Trophoblast cell (in vitro differentiated cells and primary cell): ENCODE data around the gene RYR1.
A peak's percentile ranks its signal among the peaks of the same experiment; 100 is the strongest.
"Not testable (repeated sequence)": the region's sequence is repeated elsewhere in the genome, so short reads cannot be mapped to it uniquely, and the experiment has no call there.

ENCODE experiments used
- DNase-seq, 2 donors: peaks; one replicate each; pipeline ENCODE4 v3.0.0-alpha.2; 2016
- H2AFZ ChIP-seq: 2 replicates; pipeline ENCODE4 v1.6.1; 2013; ENCODE audit warnings: low read length, moderate library complexity, mild to moderate bottlenecking; ENCODE audit not compliant: insufficient read depth, poor library complexity
- H2AK5ac ChIP-seq: 2 replicates; pipeline ENCODE4 v1.6.1; 2013; ENCODE audit warnings: mild to moderate bottlenecking, low read length
- H2BK120ac ChIP-seq: 2 replicates; pipeline ENCODE4 v1.6.1; 2013; ENCODE audit warnings: low read length, mild to moderate bottlenecking, moderate library complexity; ENCODE audit not compliant: insufficient read depth, poor library complexity
- H2BK12ac ChIP-seq: 2 replicates; pipeline ENCODE4 v1.6.1; 2013; ENCODE audit warnings: mild to moderate bottlenecking, low read length, moderate library complexity
- H2BK5ac ChIP-seq: 2 replicates; pipeline ENCODE4 v1.6.1; 2013; ENCODE audit warnings: low read length, low read depth, moderate library complexity, mild to moderate bottlenecking; ENCODE audit not compliant: poor library complexity
- H3K14ac ChIP-seq: 2 replicates; pipeline ENCODE4 v1.6.1; 2013; ENCODE audit warnings: mild to moderate bottlenecking, low read length
- H3K18ac ChIP-seq: 2 replicates; pipeline ENCODE4 v1.6.1; 2013; ENCODE audit warnings: mild to moderate bottlenecking, low read length
- H3K23ac ChIP-seq: 2 replicates; pipeline ENCODE4 v1.6.1; 2013; ENCODE audit warnings: low read length
- H3K27ac ChIP-seq: 2 replicates; pipeline ENCODE4 v1.5.1; 2013; ENCODE audit warnings: low read depth, mild to moderate bottlenecking, inconsistent platforms, low read length, moderate library complexity
- H3K27me3 ChIP-seq: 2 replicates; pipeline ENCODE4 v1.6.1; 2013; ENCODE audit warnings: inconsistent platforms, mild to moderate bottlenecking, low read length, moderate library complexity; ENCODE audit not compliant: insufficient read depth
- H3K36me3 ChIP-seq, 2 experiments: 1 replicate in 1 of 2; 2 replicates in 1 of 2; pipeline ENCODE4 v1.6.1; 2013; ENCODE audit warnings: low read length in 2 of 2, mild to moderate bottlenecking in 2 of 2, moderate library complexity in 1 of 2; ENCODE audit not compliant: insufficient read depth in 2 of 2, control insufficient read depth in 1 of 2
- H3K4ac ChIP-seq: 2 replicates; pipeline ENCODE4 v1.6.1; 2013; ENCODE audit warnings: low read depth, mild to moderate bottlenecking, low read length, moderate library complexity
- H3K4me1 ChIP-seq, 2 experiments: 1 replicate in 1 of 2; 2 replicates in 1 of 2; pipeline ENCODE4 v1.6.1; 2013; ENCODE audit warnings: low read length in 2 of 2, mild to moderate bottlenecking in 2 of 2, moderate library complexity in 1 of 2; ENCODE audit not compliant: insufficient read depth in 2 of 2, control insufficient read depth in 1 of 2
- H3K4me2 ChIP-seq: 2 replicates; pipeline ENCODE4 v1.6.1; 2013; ENCODE audit warnings: inconsistent platforms, mild to moderate bottlenecking, low read length, moderate library complexity
- H3K4me3 ChIP-seq: 2 replicates; pipeline ENCODE4 v1.5.1; 2013; ENCODE audit warnings: mild to moderate bottlenecking, low read depth, low read length, inconsistent platforms
- H3K79me1 ChIP-seq: one replicate; pipeline ENCODE4 v1.6.1; 2013; ENCODE audit warnings: low read length
- H3K79me2 ChIP-seq: 2 replicates; pipeline ENCODE4 v1.6.1; 2013; ENCODE audit warnings: low read length, mild to moderate bottlenecking; ENCODE audit not compliant: control insufficient read depth, insufficient read depth, poor library complexity
- H3K9ac ChIP-seq: 2 replicates; pipeline ENCODE4 v1.6.1; 2013; ENCODE audit warnings: mild to moderate bottlenecking, low read length
- H3K9me3 ChIP-seq: 2 replicates; pipeline ENCODE4 v1.6.1; 2013; ENCODE audit warnings: low read depth, mild to moderate bottlenecking, control low read depth, inconsistent platforms, low read length; ENCODE audit not compliant: insufficient read depth
- H4K12ac ChIP-seq: 2 replicates; pipeline ENCODE4 v1.6.1; 2013; ENCODE audit warnings: low read depth, mild to moderate bottlenecking, low read length, moderate library complexity
- H4K8ac ChIP-seq: 2 replicates; pipeline ENCODE4 v1.6.1; 2013; ENCODE audit warnings: low read depth, mild to moderate bottlenecking, low read length, moderate library complexity
- H4K91ac ChIP-seq: one replicate; pipeline ENCODE4 v1.6.1; 2013; ENCODE audit warnings: low read depth, mild to moderate bottlenecking, low read length, moderate library complexity
- WGBS: extraction: QIAGEN DNeasy Blood & Tissue Kit; methylation state at CpG from one replicate; pipeline ENCODE4 v1.1.7; 2013; ENCODE audit warnings: missing lambda C conversion rate; ENCODE audit not compliant: insufficient read length, insufficient coverage; ENCODE audit errors: extremely low coverage; 5-methylcytosine and 5-hydroxymethylcytosine counted together

The RYR1 gene

GRCh38 chr19:38492181-38492813 lies 58.8 kb downstream of the RYR1 start:
- H4K12ac ChIP-seq = no peak overlapping the region
- H3K4ac ChIP-seq = no peak overlapping the region
- H3K4me3 ChIP-seq = no peak overlapping the region
- no peak for DNase-seq
- no peaks in the 10 kb centered on the region for H3K9me3 ChIP-seq
- no peaks in the 10 kb centered on the region for H3K4me1 ChIP-seq
- no peak overlapping the region for H3K4me2 ChIP-seq
- H2BK5ac ChIP-seq = no peak overlapping the region
- H3K79me2 ChIP-seq = no peaks in the 10 kb centered on the region
- no peak overlapping the region for H4K8ac ChIP-seq
- H3K9ac ChIP-seq = no peak overlapping the region
- no peak overlapping the region for H2BK120ac ChIP-seq
- H3K79me1 ChIP-seq = no peaks in the 10 kb centered on the region
- no peak overlapping the region for H3K14ac ChIP-seq
- H4K91ac ChIP-seq = no peak overlapping the region
- no peak overlapping the region for H2AK5ac ChIP-seq
- H2BK12ac ChIP-seq = no peak overlapping the region
- no peak overlapping the region for H2AFZ ChIP-seq
- no peak overlapping the region for H3K27ac ChIP-seq
- H3K18ac ChIP-seq = no peak overlapping the region
- H3K36me3 ChIP-seq = no peaks in the 10 kb centered on the region
- H3K27me3 ChIP-seq = no peaks in the 10 kb centered on the region
- H3K23ac ChIP-seq = no peak overlapping the region
- WGBS = no CpG with 5 or more reads among the region's 9 CpGs

- no CpG with 5 or more reads among the region's 21 CpGs for WGBS
- DNase-seq = no peak
- H3K27ac ChIP-seq = no peak overlapping the region
Observed at GRCh38 chr19:38494379-38494778, 60.9 kb downstream of the RYR1 start.

GRCh38 chr19:38495375-38495774 lies 61.9 kb downstream of the RYR1 start:
- no CpG with 5 or more reads among the region's 2 CpGs for WGBS
- not testable (repeated sequence) for H3K23ac ChIP-seq, DNase-seq, H2BK5ac ChIP-seq, H3K79me2 ChIP-seq, H3K4me1 ChIP-seq, H3K27me3 ChIP-seq, H3K14ac ChIP-seq, H4K91ac ChIP-seq, H2AFZ ChIP-seq, H3K79me1 ChIP-seq, H3K27ac ChIP-seq, H3K4me2 ChIP-seq, H3K36me3 ChIP-seq, H4K12ac ChIP-seq, H3K9ac ChIP-seq, H2AK5ac ChIP-seq, H4K8ac ChIP-seq, H3K4ac ChIP-seq, H3K18ac ChIP-seq, H3K9me3 ChIP-seq, H2BK120ac ChIP-seq, H3K4me3 ChIP-seq, H2BK12ac ChIP-seq

More at GRCh38 chr19:38494379-38494778, 60.9 kb downstream of the RYR1 start:
- Histone ChIP-seq H3K9ac (no peak overlapping the region), H3K9me3 (no peaks in the 10 kb centered on the region), H3K18ac (no peak overlapping the region), H3K4me1 (no peaks in the 10 kb centered on the region), H2BK120ac (no peak overlapping the region), H3K27me3 (no peaks in the 10 kb centered on the region), H2BK5ac (no peak overlapping the region), H2BK12ac (no peak overlapping the region), H3K23ac (no peak overlapping the region), H4K91ac (no peak overlapping the region), H3K4ac (no peak overlapping the region), H4K8ac (no peak overlapping the region), H3K4me2 (no peak overlapping the region), H4K12ac (no peak overlapping the region), H3K79me2 (no peaks in the 10 kb centered on the region), H3K14ac (no peak overlapping the region), H2AFZ (no peak overlapping the region), H3K79me1 (no peaks in the 10 kb centered on the region), H3K36me3 (no peaks in the 10 kb centered on the region), H3K4me3 (peak overlapping the region; percentile 44), H2AK5ac (no peak overlapping the region)

GRCh38 chr19:38496116-38496515 lies 62.6 kb downstream of the RYR1 start:
- WGBS = no CpG with 5 or more reads among the region's 17 CpGs
- H2BK5ac ChIP-seq = no peak overlapping the region

More at GRCh38 chr19:38496116-38496515, 62.6 kb downstream of the RYR1 start:
- H3K36me3 ChIP-seq = no peaks in the 10 kb centered on the region
- no peak for DNase-seq
- no peaks in the 10 kb centered on the region for H3K4me1 ChIP-seq
- no peak overlapping the region for H3K27ac ChIP-seq
- no peak overlapping the region for H3K4me3 ChIP-seq
- no peak overlapping the region for H3K18ac ChIP-seq
- H3K9me3 ChIP-seq = peaks cover 1% of the 10 kb centered on the region
- H2AK5ac ChIP-seq = no peak overlapping the region
- H3K4me2 ChIP-seq = no peak overlapping the region
- no peak overlapping the region for H4K8ac ChIP-seq
- no peaks in the 10 kb centered on the region for H3K27me3 ChIP-seq
- H3K79me2 ChIP-seq = no peaks in the 10 kb centered on the region
- no peak overlapping the region for H3K4ac ChIP-seq
- H3K79me1 ChIP-seq = no peaks in the 10 kb centered on the region
- no peak overlapping the region for H2BK12ac ChIP-seq
- H2BK120ac ChIP-seq = no peak overlapping the region
- no peak overlapping the region for H4K12ac ChIP-seq
- no peak overlapping the region for H4K91ac ChIP-seq
- H3K9ac ChIP-seq = no peak overlapping the region
- H3K23ac ChIP-seq = no peak overlapping the region
- H2AFZ ChIP-seq = no peak overlapping the region
- no peak overlapping the region for H3K14ac ChIP-seq
